MM.1S (cell line): ENCODE measurements around the gene HMGN2.

Experiments used
- DNase-seq: peaks from one replicate; pipeline ENCODE4 v3.0.0-alpha.2; 2015
- H2AFZ ChIP-seq: fragments of 300-600 bp; sonication (generic); 2 replicates; pipeline ENCODE4 v1.6.0; 2016; ENCODE audit warnings: antibody characterized with exemption, low read length
- H3F3A ChIP-seq: fragments of 300-600 bp; sonication (generic); 2 replicates; pipeline ENCODE4 v1.6.1; 2016; ENCODE audit warnings: mild to moderate bottlenecking, antibody characterized with exemption, low read length, moderate library complexity, mixed read lengths; ENCODE audit not compliant: insufficient read depth
- H3K27ac ChIP-seq: fragments of 300-600 bp; sonication (generic); 2 replicates; pipeline ENCODE4 v1.5.1; 2016; ENCODE audit warnings: mild to moderate bottlenecking, low read length
- H3K27me3 ChIP-seq: fragments of 300-600 bp; sonication (generic); replicated peaks from 2 replicates; pipeline ENCODE4 v1.6.0; 2016; ENCODE audit warnings: low read length; ENCODE audit not compliant: insufficient read depth
- H3K36me3 ChIP-seq: fragments of 300-600 bp; sonication (generic); replicated peaks from 2 replicates; pipeline ENCODE4 v1.6.1; 2016; ENCODE audit warnings: mild to moderate bottlenecking, low read length, mixed read lengths; ENCODE audit not compliant: insufficient read depth
- H3K4me1 ChIP-seq: fragments of 300-600 bp; sonication (generic); 2 replicates; pipeline ENCODE4 v1.6.1; 2016; ENCODE audit warnings: low read length, mixed read lengths
- H3K4me2 ChIP-seq: fragments of 300-600 bp; sonication (generic); 2 replicates; pipeline ENCODE4 v1.6.0; 2016; ENCODE audit warnings: low read depth, low read length
- H3K4me3 ChIP-seq: fragments of 300-600 bp; sonication (generic); 2 replicates; pipeline ENCODE4 v1.5.1; 2016; ENCODE audit warnings: low read length, mixed read lengths
- H3K79me2 ChIP-seq: fragments of 300-600 bp; sonication (generic); 2 replicates; pipeline ENCODE4 v1.6.1; 2016; ENCODE audit warnings: mixed run types, low read length, mixed read lengths
- H3K9ac ChIP-seq: fragments of 300-600 bp; sonication (generic); 2 replicates; pipeline ENCODE4 v1.6.1; 2016; ENCODE audit warnings: low read length, mixed read lengths
- H3K9me2 ChIP-seq: fragments of 300-600 bp; sonication (generic); replicated peaks from 2 replicates; pipeline ENCODE4 v1.6.1; 2016; ENCODE audit warnings: mild to moderate bottlenecking, low read length, mixed read lengths; ENCODE audit not compliant: insufficient read depth
- H3K9me3 ChIP-seq: fragments of 300-600 bp; sonication (generic); replicated peaks from 2 replicates; pipeline ENCODE4 v1.6.1; 2016; ENCODE audit warnings: mild to moderate bottlenecking, low read length, mixed read lengths; ENCODE audit not compliant: insufficient read depth
- H4K20me1 ChIP-seq: fragments of 300-600 bp; sonication (generic); 2 replicates; pipeline ENCODE4 v1.6.1; 2016; ENCODE audit warnings: mild to moderate bottlenecking, low read length, moderate library complexity, mixed read lengths; ENCODE audit not compliant: insufficient read depth
- CTCF ChIP-seq: fragments of 300-600 bp; sonication (generic); IDR thresholded peaks from 2 replicates; pipeline ENCODE4 v1.5.1; 2016; ENCODE audit warnings: antibody characterized with exemption, low read length, mixed read lengths
- EZH2 ChIP-seq: fragments of 300-600 bp; sonication (generic); optimal IDR thresholded peaks from 2 replicates; pipeline ENCODE3; 2017; ENCODE audit warnings: low read depth, mild to moderate bottlenecking, antibody characterized with exemption, low read length, mixed read lengths
- EZH2phosphoT487 ChIP-seq: fragments of 300-600 bp; sonication (generic); IDR thresholded peaks from 2 replicates; pipeline ENCODE4 v1.6.1; 2018; ENCODE audit warnings: antibody characterized with exemption, low read length

Gene HMGN2

GRCh38 chr1:26493938-26494337, 21.7 kb downstream of the HMGN2 start:
- no peak overlapping the region for H2AFZ ChIP-seq
- H4K20me1 ChIP-seq, result no peaks in the 10 kb centered on the region

GRCh38 chr1:26496861-26497260, 24.6 kb downstream of the HMGN2 start:
- peaks cover 10% of the 10 kb centered on the region; the same call in 1 of the 2 replicates for H3F3A ChIP-seq
- H2AFZ ChIP-seq, result no peak overlapping the region
- no peaks in the 10 kb centered on the region for H3K36me3 ChIP-seq
- no peak for TF ChIP-seq EZH2
- TF ChIP-seq CTCF, result no peak
- no peak for TF ChIP-seq EZH2phosphoT487
- no peak overlapping the region for H3K9ac ChIP-seq
- no peaks in the 10 kb centered on the region for H3K27me3 ChIP-seq
- no peak overlapping the region for H3K4me3 ChIP-seq
- H3K4me1 ChIP-seq, result 0 out of 2 replicates have a peak, but pooled peaks cover 4% of the 10 kb centered on the region
- H3K4me2 ChIP-seq, result no peak overlapping the region
- no peaks in the 10 kb centered on the region for H3K9me2 ChIP-seq
- DNase-seq, result no peak
- no peaks in the 10 kb centered on the region for H4K20me1 ChIP-seq
- no peak overlapping the region for H3K27ac ChIP-seq
- no peaks in the 10 kb centered on the region for H3K79me2 ChIP-seq
- H3K9me3 ChIP-seq, result no peaks in the 10 kb centered on the region

More at GRCh38 chr1:26493938-26494337, 21.7 kb downstream of the HMGN2 start:
- Histone ChIP-seq H3K9ac (no peak overlapping the region), H3K27ac (no peak overlapping the region), H3K36me3 (no peaks in the 10 kb centered on the region), H3K4me1 (no peaks in the 10 kb centered on the region), H3K27me3 (no peaks in the 10 kb centered on the region), H3K4me2 (no peak overlapping the region), H3K9me2 (no peaks in the 10 kb centered on the region), H3K4me3 (no peak overlapping the region), H3K9me3 (no peaks in the 10 kb centered on the region), H3F3A (no peaks in the 10 kb centered on the region), H3K79me2 (no peaks in the 10 kb centered on the region)
- TF ChIP-seq EZH2phosphoT487, result no peak
- TF ChIP-seq CTCF, result no peak
- no peak for TF ChIP-seq EZH2
- DNase-seq, result no peak

DNA sequence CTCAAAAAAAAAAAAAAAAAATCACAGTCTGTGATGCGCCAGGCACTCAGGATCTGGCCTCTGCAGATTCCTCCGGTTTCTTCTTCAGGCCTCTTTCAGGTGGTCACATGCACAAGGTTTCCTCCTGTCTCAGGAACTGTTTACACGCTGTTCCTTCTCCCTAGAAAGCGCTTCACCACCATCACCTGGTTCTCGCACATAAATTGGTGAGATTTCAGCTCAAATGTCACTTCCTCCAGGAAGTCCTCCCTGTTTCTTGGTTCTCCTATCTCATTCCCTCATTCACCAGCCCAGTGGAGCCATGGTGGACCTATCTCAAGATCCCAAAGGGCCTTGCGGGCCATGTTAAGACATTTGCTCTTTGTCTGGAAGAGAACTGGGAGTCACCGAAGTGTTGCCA, 26.7 kb downstream of the HMGN2 start:
- H3K27ac ChIP-seq, result no peak overlapping the region
- no peak overlapping the region for H2AFZ ChIP-seq

More for the DNA sequence above, 26.7 kb downstream of the HMGN2 start:
- Histone ChIP-seq H3K9ac (no peak overlapping the region), H3K4me1 (0 out of 2 replicates have a peak, but pooled peaks cover 4% of the 10 kb centered on the region), H3K27me3 (no peaks in the 10 kb centered on the region), H3K36me3 (no peaks in the 10 kb centered on the region), H3K9me3 (no peaks in the 10 kb centered on the region), H3F3A (peaks cover 10% of the 10 kb centered on the region; the same call in 1 of the 2 replicates), H3K79me2 (no peaks in the 10 kb centered on the region), H4K20me1 (no peaks in the 10 kb centered on the region), H3K4me2 (no peak overlapping the region), H3K4me3 (no peak overlapping the region), H3K9me2 (no peaks in the 10 kb centered on the region)
- DNase-seq, result no peak
- no peak for TF ChIP-seq EZH2
- TF ChIP-seq CTCF, result no peak
- TF ChIP-seq EZH2phosphoT487, result no peak
